Upper lobe of left lung (tissue), 6 donors: ENCODE data around the gene GRIN1. TPM values are rescaled to one million over a fixed set of nuclear protein-coding genes. Genes with fewer than 3 reads are reported as not detected.

Source experiments
- ATAC-seq, 2 donors: fragments of 200-7000 bp; cut with Tn5 transposase; one replicate each; pipeline ENCODE4 v1.9.1; 2022; ENCODE audit warnings: mild to moderate bottlenecking in 2 of 2, moderate library complexity in 2 of 2; ENCODE audit not compliant: low FRiP score in 2 of 2
- DNase-seq, 2 donors: peaks; one replicate each; pipeline ENCODE4 v3.0.0-alpha.2; 2019 to 2020
- H3K27ac ChIP-seq, 4 donors: fragments of 200-600 bp; sonication (generic); one replicate each; pipeline ENCODE4 v1.5.1; 2016 to 2019
- H3K27me3 ChIP-seq, 4 donors: fragments of 200-600 bp; sonication (generic); one replicate each; pipeline ENCODE4 v1.5.1; 2017 to 2019
- H3K36me3 ChIP-seq, 4 donors: fragments of 200-600 bp; sonication (generic); one replicate each; pipeline ENCODE4 v1.5.1; 2016 to 2019
- H3K4me1 ChIP-seq, 4 donors: fragments of 200-600 bp; sonication (generic); one replicate each; pipeline ENCODE4 v1.5.1; 2018 to 2019
- H3K4me3 ChIP-seq, 4 donors: fragments of 200-600 bp; sonication (generic); one replicate each; pipeline ENCODE4 v1.5.1; 2017 to 2019; ENCODE audit warnings: mild to moderate bottlenecking in 2 of 4, moderate library complexity in 1 of 4
- H3K9me3 ChIP-seq, 4 donors: fragments of 200-600 bp; sonication (generic); one replicate each; pipeline ENCODE4 v1.5.1; 2018 to 2019
- EP300 ChIP-seq, 4 donors: sonication (generic); formaldehyde crosslinking; IDR thresholded peaks; one replicate each; pipeline ENCODE4 v1.5.1; 2017; ENCODE audit warnings: antibody characterized with exemption in 4 of 4, control low read depth in 2 of 4
- POLR2A ChIP-seq, 4 donors: fragments of 450-650 bp; IDR thresholded peaks; one replicate each; pipeline ENCODE4 v1.5.1; 2016 to 2017; ENCODE audit warnings: antibody characterized with exemption in 4 of 4, mild to moderate bottlenecking in 2 of 4
- POLR2AphosphoS5 ChIP-seq, 2 donors: sonication (generic); formaldehyde crosslinking; IDR thresholded peaks; one replicate each; pipeline ENCODE4 v1.5.1; 2017; ENCODE audit warnings: antibody characterized with exemption in 2 of 2
- WGBS, 2 donors: methylation state at CpG; one replicate each; pipeline ENCODE4 v1.1.5; 2017 to 2018; 5-methylcytosine and 5-hydroxymethylcytosine counted together
- total RNA-seq, 6 donors: library from RNA; depleted of rRNA in 4 of 6; stranded (reverse); fragments of >200 nt in 4 of 6; gene quantifications; one replicate each; pipeline versions ENCODE4 v1.1.0 to v1.2.1, GENCODE V29; 2016 to 2021
- TF ChIP-seq, protein P1 (sequence below), 6 experiments: fragments of 450-650 bp in 4 of 6; fragments of 200-600 bp in 2 of 6; sonication (generic) in 2 of 6; IDR thresholded peaks; one replicate each; pipeline ENCODE4 v1.5.1; 2016 to 2019; ENCODE audit warnings: antibody characterized with exemption in 6 of 6
- donor health status: DM: no; HTN: no; CAD: no; lungs with moderate emphysema.
- donor health status: DM: no; HTN: yes; CAD: no; lungs with severe emphysema.

The GRIN1 gene
- total RNA-seq, 6 donors from 2014 or later: 0.17 to 2.1 (median 0.49) TPM; not detected in 3

DNA sequence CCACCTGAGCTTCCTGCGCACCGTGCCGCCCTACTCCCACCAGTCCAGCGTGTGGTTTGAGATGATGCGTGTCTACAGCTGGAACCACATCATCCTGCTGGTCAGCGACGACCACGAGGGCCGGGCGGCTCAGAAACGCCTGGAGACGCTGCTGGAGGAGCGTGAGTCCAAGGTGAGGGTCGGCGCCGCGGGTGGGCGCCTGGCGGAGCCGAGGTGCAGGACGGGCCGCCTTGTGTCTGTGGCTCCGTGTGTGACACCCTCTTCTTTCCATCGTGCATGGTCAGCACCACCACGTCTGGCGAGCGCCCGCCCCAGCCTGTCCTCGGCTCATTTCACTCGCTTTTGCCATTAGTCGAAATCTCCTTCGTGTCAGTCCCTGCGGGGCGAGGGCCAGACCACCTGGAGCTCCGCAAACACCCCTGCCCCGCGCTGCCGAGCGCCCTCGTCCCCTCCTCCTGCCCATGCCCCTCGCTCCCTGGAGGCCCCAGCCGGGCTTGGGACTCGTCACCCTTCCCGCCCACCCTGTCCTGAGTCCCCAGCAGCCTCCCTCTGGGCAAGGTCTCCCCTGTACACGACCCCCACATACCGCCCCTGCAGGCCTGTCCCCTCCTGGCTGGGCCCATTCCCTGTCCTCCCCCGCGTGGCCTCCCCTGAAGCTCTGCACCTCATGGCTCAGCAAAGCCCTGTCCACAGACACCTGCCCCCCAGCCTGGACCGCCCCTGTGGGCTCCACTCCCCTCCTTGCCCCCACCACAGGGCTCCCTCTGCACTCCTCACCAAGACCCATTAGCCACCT lies 7.0 kb downstream of the GRIN1 start:
- no peak overlapping the region for H3K27ac ChIP-seq
- ATAC-seq: no peak
- DNase-seq: peak in 1 of 2 donors; percentile 82
- no peak overlapping the region for H3K4me3 ChIP-seq
- 53 to 63% methylated on average over 24 to 34 of the region's 49 CpGs for WGBS, 2 donors
- no peaks in the 10 kb centered on the region for H3K4me1 ChIP-seq
- no peak for TF ChIP-seq POLR2A (IDR thresholded peaks at IDR 0.05)
- TF ChIP-seq, protein P1, sequence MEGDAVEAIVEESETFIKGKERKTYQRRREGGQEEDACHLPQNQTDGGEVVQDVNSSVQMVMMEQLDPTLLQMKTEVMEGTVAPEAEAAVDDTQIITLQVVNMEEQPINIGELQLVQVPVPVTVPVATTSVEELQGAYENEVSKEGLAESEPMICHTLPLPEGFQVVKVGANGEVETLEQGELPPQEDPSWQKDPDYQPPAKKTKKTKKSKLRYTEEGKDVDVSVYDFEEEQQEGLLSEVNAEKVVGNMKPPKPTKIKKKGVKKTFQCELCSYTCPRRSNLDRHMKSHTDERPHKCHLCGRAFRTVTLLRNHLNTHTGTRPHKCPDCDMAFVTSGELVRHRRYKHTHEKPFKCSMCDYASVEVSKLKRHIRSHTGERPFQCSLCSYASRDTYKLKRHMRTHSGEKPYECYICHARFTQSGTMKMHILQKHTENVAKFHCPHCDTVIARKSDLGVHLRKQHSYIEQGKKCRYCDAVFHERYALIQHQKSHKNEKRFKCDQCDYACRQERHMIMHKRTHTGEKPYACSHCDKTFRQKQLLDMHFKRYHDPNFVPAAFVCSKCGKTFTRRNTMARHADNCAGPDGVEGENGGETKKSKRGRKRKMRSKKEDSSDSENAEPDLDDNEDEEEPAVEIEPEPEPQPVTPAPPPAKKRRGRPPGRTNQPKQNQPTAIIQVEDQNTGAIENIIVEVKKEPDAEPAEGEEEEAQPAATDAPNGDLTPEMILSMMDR (IDR thresholded peaks at IDR 0.05): no peak
- no peak for TF ChIP-seq POLR2AphosphoS5 (IDR thresholded peaks at IDR 0.05)
- no peak for TF ChIP-seq EP300 (IDR thresholded peaks at IDR 0.05)
- H3K36me3 ChIP-seq: no peaks in the 10 kb centered on the region
- peaks cover 0 to 4% (median 0%) of the 10 kb centered on the region in 4 donors for H3K9me3 ChIP-seq
- H3K27me3 ChIP-seq: peaks cover 0 to 22% (median 0%) of the 10 kb centered on the region in 4 donors

DNA sequence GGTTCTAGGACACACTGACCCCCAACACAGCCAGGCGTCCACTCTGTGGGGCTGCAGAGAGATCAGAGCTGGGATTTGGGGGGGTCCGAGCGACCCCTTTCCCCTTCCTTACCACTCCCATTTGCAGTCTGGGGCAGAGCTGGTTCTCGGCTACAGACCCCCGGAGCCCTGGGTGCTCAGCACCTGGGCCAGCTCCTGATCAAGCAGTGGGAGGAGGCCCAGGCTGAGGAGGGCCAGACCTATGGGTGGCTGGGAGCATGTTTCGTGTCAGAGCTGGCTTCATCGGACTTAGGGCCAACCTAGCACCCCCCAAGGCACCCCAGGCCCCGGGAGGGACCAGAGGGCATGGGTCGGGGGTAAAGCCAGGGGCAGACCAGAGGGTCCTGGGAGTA lies 7.6 kb downstream of the GRIN1 start:
- 43 to 70% methylated on average over 4 to 9 of the region's 9 CpGs for WGBS, 2 donors
- H3K36me3 ChIP-seq: no peaks in the 10 kb centered on the region
- H3K27me3 ChIP-seq: peaks cover 0 to 17% (median 0%) of the 10 kb centered on the region in 4 donors
- DNase-seq: peak in 1 of 2 donors; percentile 45
- TF ChIP-seq, protein P1 (IDR thresholded peaks at IDR 0.05): no peak
- no peak for TF ChIP-seq EP300 (IDR thresholded peaks at IDR 0.05)
- no peak for TF ChIP-seq POLR2A (IDR thresholded peaks at IDR 0.05)
- TF ChIP-seq POLR2AphosphoS5 (IDR thresholded peaks at IDR 0.05): no peak
- ATAC-seq: no peak
- no peak overlapping the region for H3K4me3 ChIP-seq
- H3K4me1 ChIP-seq: no peaks in the 10 kb centered on the region
- peaks cover 0 to 6% (median 0%) of the 10 kb centered on the region in 4 donors for H3K9me3 ChIP-seq
- no peak overlapping the region for H3K27ac ChIP-seq

DNA sequence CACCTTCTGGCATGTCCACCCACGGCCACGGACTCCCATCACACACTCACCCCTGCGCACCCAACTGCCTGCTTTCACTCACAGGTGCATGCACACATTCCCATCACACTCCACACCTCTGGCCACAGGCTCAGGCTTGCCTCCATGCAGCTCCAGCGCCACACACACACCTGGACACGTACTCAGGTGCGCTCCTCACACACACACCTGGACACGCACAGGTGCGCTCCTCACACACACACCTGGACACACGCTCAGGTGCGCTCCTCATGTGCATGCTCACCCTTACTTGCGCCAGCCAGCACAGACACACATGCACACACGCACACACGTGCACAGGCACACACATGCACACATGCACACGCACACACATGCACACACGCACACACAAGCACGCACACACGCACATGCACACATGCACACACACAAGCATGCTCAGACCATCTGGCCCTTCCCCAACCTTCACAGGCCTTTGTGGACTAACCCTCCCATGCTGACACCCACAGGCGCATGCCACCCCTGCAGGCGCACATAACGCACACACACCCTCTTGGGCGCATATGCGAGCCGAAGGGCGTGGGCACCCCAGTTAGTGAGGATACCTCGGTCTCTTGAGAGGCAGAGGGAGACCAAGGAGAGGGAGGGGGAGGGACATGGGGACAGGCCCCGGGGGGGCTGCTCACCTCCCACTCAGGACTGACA lies 8.3 kb downstream of the GRIN1 start:
- H3K9me3 ChIP-seq: peaks cover 0 to 6% (median 0%) of the 10 kb centered on the region in 4 donors
- no peaks in the 10 kb centered on the region for H3K36me3 ChIP-seq
- WGBS, 2 donors: 78 to 90% methylated on average over 17 to 26 of the region's 26 CpGs
- H3K27me3 ChIP-seq: peaks cover 0 to 11% (median 0%) of the 10 kb centered on the region in 4 donors
- H3K4me1 ChIP-seq: no peaks in the 10 kb centered on the region
- TF ChIP-seq EP300 (IDR thresholded peaks at IDR 0.05) (no peak), POLR2AphosphoS5 (IDR thresholded peaks at IDR 0.05) (no peak), POLR2A (IDR thresholded peaks at IDR 0.05) (no peak)
- TF ChIP-seq, protein P1 (IDR thresholded peaks at IDR 0.05): no peak
- peak in 1 of 2 donors; percentile 50 for DNase-seq
- no peak for ATAC-seq
- H3K4me3 ChIP-seq: no peak overlapping the region
- H3K27ac ChIP-seq: no peak overlapping the region

DNA sequence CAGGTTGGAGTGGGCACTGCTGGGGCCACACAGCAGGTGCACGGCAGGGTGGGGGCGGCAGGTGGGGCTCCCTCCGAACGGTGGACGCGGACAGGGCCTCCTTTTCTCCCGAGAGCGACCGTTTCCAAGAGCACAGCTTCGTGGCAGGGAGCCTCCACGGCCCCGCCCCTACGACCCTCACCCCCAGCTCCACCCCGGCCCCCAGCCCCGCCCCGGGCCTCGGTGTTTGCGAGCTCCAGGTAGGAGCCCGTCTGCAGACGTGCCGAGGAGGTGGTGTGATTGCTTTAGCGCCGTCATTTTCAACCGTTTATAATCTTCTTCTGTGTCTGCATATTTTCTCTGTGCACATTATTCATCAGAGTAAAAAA lies 8.8 kb downstream of the GRIN1 start:
- no peak overlapping the region for H3K27ac ChIP-seq
- H3K9me3 ChIP-seq: peaks cover 0 to 6% (median 0%) of the 10 kb centered on the region in 4 donors
- no peak for ATAC-seq
- no peak overlapping the region for H3K4me3 ChIP-seq
- WGBS, 2 donors: 19 to 23% methylated on average over 11 to 22 of the region's 24 CpGs
- no peaks in the 10 kb centered on the region for H3K36me3 ChIP-seq
- peak in 1 of 2 donors; percentile 74 for DNase-seq
- H3K27me3 ChIP-seq: peaks cover 0 to 8% (median 0%) of the 10 kb centered on the region in 4 donors
- TF ChIP-seq EP300 (IDR thresholded peaks at IDR 0.05) (no peak), POLR2AphosphoS5 (IDR thresholded peaks at IDR 0.05) (no peak), POLR2A (IDR thresholded peaks at IDR 0.05) (no peak)
- TF ChIP-seq, protein P1 (IDR thresholded peaks at IDR 0.05): no peak
- H3K4me1 ChIP-seq: no peaks in the 10 kb centered on the region
